IMR-90 (cell line): ENCODE data around the gene SETD3.

Experiments
- BHLHE40 ChIP-seq: fragments of 150-350 bp; IDR thresholded peaks from 2 replicates; pipeline ENCODE4 v1.6.1; 2016; ENCODE audit warnings: mild to moderate bottlenecking, low read depth, low read length
- CEBPB ChIP-seq: IDR thresholded peaks from 2 replicates; pipeline ENCODE4 v1.6.1; 2012; ENCODE audit warnings: low read depth, low read length, improper control_type of control experiment
- CHD1 ChIP-seq: IDR thresholded peaks from 2 replicates; pipeline ENCODE4 v1.6.1; 2012; ENCODE audit warnings: low read depth, low read length, improper control_type of control experiment
- FOS ChIP-seq: fragments of 150-350 bp; IDR thresholded peaks from 2 replicates; pipeline ENCODE4 v1.6.1; 2016; ENCODE audit warnings: low read depth, low read length
- MAFK ChIP-seq: IDR thresholded peaks from 2 replicates; pipeline ENCODE4 v1.6.1; 2012; ENCODE audit warnings: low read depth, low read length, improper control_type of control experiment
- MXI1 ChIP-seq: IDR thresholded peaks from 2 replicates; pipeline ENCODE4 v1.6.1; 2012; ENCODE audit warnings: low read depth, mild to moderate bottlenecking, low read length, moderate library complexity, borderline replicate concordance
- POLR2A ChIP-seq: IDR thresholded peaks from 2 replicates; pipeline ENCODE4 v1.6.1; 2012; ENCODE audit warnings: mild to moderate bottlenecking, low read depth, low read length
- RAD21 ChIP-seq: IDR thresholded peaks from 2 replicates; pipeline ENCODE4 v1.6.1; 2012; ENCODE audit warnings: low read length, improper control_type of control experiment
- RCOR1 ChIP-seq: IDR thresholded peaks from 2 replicates; pipeline ENCODE4 v1.6.1; 2012; ENCODE audit warnings: mild to moderate bottlenecking, low read length, improper control_type of control experiment; ENCODE audit not compliant: insufficient replicate concordance
- RFX5 ChIP-seq: IDR thresholded peaks from 2 replicates; pipeline ENCODE4 v1.8.0; 2012; ENCODE audit warnings: low read depth, mild to moderate bottlenecking, low read length, moderate library complexity
- SMC3 ChIP-seq: fragments of 150-350 bp; IDR thresholded peaks from 2 replicates; pipeline ENCODE4 v1.6.1; 2016; ENCODE audit warnings: low read depth, mild to moderate bottlenecking, antibody characterized with exemption, low read length, moderate library complexity
- TF ChIP-seq, protein P1 (sequence below): conservative IDR thresholded peaks from 2 replicates; pipeline ENCODE4 v1.5.1; 2012; ENCODE audit warnings: mild to moderate bottlenecking, low read depth, low read length, improper control_type of control experiment
- TF ChIP-seq, protein P2 (sequence below): fragments of 150-350 bp; IDR thresholded peaks from 2 replicates; pipeline ENCODE4 v1.6.1; 2016; ENCODE audit warnings: low read depth, mild to moderate bottlenecking, low read length, moderate library complexity, borderline replicate concordance

DNA sequence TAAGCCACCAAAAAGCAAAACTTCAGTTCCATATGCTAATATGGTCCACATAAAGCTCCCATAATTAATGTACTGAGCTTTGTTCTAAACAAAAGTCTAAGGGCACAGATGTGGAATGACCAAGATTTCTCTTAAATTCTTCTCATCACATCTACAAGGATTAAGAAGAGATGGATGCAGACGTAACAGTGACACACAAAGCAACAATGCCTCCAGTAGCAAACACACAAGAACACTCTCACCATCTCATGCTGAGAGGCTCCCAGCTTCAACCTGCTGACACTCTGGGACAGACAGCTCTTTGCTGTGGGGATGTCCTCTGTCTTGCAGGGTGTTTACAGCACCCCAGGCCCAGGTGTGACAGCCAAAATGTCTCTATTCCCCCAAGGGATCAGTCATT, 48.2 kb downstream of the SETD3 start:
- TF ChIP-seq SMC3 (no peak), FOS (no peak), RAD21 (no peak), POLR2A (no peak), RFX5 (no peak), MXI1 (no peak), MAFK (no peak), CEBPB (no peak), RCOR1 (no peak), CHD1 (no peak), BHLHE40 (no peak)
- TF ChIP-seq, protein P1, sequence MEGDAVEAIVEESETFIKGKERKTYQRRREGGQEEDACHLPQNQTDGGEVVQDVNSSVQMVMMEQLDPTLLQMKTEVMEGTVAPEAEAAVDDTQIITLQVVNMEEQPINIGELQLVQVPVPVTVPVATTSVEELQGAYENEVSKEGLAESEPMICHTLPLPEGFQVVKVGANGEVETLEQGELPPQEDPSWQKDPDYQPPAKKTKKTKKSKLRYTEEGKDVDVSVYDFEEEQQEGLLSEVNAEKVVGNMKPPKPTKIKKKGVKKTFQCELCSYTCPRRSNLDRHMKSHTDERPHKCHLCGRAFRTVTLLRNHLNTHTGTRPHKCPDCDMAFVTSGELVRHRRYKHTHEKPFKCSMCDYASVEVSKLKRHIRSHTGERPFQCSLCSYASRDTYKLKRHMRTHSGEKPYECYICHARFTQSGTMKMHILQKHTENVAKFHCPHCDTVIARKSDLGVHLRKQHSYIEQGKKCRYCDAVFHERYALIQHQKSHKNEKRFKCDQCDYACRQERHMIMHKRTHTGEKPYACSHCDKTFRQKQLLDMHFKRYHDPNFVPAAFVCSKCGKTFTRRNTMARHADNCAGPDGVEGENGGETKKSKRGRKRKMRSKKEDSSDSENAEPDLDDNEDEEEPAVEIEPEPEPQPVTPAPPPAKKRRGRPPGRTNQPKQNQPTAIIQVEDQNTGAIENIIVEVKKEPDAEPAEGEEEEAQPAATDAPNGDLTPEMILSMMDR: no peak
- TF ChIP-seq, protein P2, sequence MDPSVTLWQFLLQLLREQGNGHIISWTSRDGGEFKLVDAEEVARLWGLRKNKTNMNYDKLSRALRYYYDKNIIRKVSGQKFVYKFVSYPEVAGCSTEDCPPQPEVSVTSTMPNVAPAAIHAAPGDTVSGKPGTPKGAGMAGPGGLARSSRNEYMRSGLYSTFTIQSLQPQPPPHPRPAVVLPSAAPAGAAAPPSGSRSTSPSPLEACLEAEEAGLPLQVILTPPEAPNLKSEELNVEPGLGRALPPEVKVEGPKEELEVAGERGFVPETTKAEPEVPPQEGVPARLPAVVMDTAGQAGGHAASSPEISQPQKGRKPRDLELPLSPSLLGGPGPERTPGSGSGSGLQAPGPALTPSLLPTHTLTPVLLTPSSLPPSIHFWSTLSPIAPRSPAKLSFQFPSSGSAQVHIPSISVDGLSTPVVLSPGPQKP: no peak
